PFSK-1 (cell line): Measurements from ENCODE around the gene ARL2.

Experiments used
- POLR2AphosphoS5 ChIP-seq: IDR thresholded peaks from 2 replicates; pipeline ENCODE4 v1.6.1; 2012; ENCODE audit warnings: low read depth, mild to moderate bottlenecking, control low read depth, low read length, moderate library complexity
- TAF1 ChIP-seq: IDR thresholded peaks from 2 replicates; pipeline ENCODE4 v1.6.1; 2012; ENCODE audit warnings: low read length, control low read depth, borderline replicate concordance; ENCODE audit not compliant: insufficient read depth

DNA sequence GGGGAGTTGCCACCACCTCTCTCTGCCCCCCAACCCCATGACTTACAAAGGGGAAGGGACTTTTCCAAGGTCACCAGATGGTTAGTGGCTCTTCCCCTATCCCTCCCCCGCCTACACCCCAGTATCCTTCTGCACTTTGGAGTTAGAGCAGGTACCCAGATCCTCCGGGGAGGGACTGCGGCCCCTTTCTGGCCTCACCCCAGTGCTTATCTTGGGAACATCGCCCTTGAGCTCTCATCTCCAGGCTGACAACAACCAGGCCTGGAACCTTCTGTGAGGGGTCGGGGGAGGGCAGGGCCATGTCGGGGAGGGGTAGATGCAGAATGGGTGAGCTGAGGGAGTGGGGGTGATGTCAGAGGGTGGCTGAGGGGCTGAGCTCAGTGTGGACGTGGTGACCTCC is 51.9 kb downstream of the ARL2 start:
- TF ChIP-seq POLR2AphosphoS5 = no peak
- no peak for TF ChIP-seq TAF1
